Hindlimb muscle (tissue), 1 donor: ENCODE measurements around the gene ERAS. TPM values are rescaled to one million over a fixed set of nuclear protein-coding genes. Genes with fewer than 3 reads are reported as not detected.

Source experiments
- DNase-seq: peaks from one replicate; pipeline ENCODE4 v3.0.0-alpha.2; 2013
- polyA plus RNA-seq: library from polyadenylated mRNA; unstranded; fragments of 120-200 nt; gene quantifications from one replicate; pipeline ENCODE4 v1.2.1, GENCODE V29; 2013; ENCODE audit not compliant: insufficient read length

Gene ERAS, protein sequence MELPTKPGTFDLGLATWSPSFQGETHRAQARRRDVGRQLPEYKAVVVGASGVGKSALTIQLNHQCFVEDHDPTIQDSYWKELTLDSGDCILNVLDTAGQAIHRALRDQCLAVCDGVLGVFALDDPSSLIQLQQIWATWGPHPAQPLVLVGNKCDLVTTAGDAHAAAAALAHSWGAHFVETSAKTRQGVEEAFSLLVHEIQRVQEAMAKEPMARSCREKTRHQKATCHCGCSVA
- polyA plus RNA-seq: not detected

GRCh38 chrX:48826135-48826875 is at the start of gene ERAS:
ERAS (plus strand) TSS chrX:48826513; CDS start chrX:48829124, 2,611 bp downstream.
- DNase-seq: no peak

DNA sequence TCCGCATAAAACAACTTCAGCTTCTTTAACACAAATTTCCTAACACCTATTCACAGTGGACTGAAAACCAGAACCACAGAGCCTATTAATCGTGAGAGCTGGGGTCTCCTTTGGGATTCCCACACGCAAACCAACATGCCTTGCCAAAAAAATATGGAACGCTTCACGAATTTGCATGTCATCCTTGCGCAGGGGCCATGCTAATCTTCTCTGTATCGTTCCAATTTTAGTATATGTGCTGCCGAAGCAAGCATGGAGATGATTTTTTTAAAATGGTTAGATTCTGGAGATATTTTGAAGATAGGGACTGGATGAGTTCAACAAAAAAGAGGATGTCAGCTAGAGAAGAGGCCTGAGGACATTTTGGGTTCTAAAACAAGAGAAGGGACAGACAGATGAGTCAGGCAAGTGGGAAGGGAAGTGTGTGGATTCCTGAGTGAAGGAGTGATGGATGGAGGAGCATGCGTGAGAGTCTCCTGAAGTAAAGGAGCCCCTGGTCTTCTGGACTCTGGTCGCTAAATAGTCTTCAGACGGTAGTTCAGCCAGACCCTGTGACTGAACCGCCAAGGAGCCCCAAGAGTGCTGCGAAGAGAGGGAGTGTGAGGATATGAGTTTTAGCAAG is 49.4 kb upstream of the ERAS start:
- no peak for DNase-seq

- DNase-seq: no peak
Measured at GRCh38 chrX:48779399-48779798, 46.9 kb upstream of the ERAS start.

GRCh38 chrX:48781705-48782104 is 44.6 kb upstream of the ERAS start:
- no peak for DNase-seq

DNA sequence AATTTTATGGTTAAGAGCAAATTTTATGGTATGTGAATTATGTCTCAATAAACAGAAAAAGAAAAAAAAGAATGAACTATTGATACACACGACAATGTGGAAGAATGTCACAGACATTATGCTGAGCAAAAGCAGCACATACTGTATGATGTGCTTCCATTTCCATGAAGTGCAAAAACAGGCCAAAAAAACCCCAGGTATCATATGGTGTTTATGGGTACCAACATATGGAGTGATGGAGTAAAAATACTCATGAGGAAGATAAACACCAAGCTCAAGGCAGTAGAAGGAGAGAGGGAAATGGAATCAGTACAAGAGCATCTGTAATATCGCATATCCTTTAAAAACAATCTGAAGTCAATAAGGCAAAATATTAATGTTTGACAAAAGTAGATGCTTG is 44.1 kb upstream of the ERAS start:
- no peak for DNase-seq

GRCh38 chrX:48782795-48783194 is 43.5 kb upstream of the ERAS start:
- no peak for DNase-seq

- no peak for DNase-seq
Measured at GRCh38 chrX:48784726-48785125, 41.6 kb upstream of the ERAS start.

- DNase-seq: no peak
Measured at GRCh38 chrX:48785186-48785539, 41.1 kb upstream of the ERAS start.

DNA sequence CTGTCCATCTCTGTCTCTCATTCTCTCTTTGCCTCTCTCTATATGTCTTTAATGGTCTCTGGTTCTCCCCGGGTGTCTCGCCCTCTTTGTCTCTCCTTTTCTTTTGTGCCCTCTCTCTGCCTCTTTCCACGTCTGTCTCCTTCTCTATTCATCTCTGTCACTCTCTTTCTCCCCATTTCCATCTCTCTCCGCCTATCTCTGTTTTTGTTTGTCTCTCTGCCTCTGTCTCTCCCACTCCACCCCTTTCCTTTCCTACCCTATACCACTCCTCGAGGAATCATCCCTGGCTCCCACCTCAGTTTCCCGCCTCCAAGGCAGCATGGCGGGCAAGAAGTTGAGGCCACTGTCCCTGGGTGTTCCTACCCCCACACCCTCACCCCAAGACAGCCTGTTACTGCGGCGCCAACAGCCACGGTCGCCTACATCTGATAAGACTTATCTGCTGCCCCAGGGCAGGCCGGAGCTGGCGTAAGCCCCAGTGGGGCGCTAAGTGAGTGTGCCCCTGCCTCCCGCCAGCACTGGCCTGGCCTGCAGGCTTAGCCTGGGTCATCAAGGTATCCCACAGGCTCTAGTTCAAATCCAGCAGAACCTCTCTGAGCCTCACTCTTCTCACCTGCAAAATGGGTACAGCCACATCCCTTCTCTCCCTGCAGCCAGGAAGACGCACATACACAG is 40.6 kb upstream of the ERAS start:
- no peak for DNase-seq

- DNase-seq: no peak
Measured at GRCh38 chrX:48786341-48786800, 39.9 kb upstream of the ERAS start, which contains the start of gene GATA1. GATA1 (plus strand) TSS chrX:48786590; CDS start chrX:48791110, 4,520 bp downstream.

- no peak for DNase-seq
Measured at GRCh38 chrX:48786825-48787504, 39.3 kb upstream of the ERAS start.

- no peak for DNase-seq
Measured at GRCh38 chrX:48787505-48788443, 38.5 kb upstream of the ERAS start.

GRCh38 chrX:48789366-48790220 is 36.7 kb upstream of the ERAS start:
- DNase-seq: no peak

- no peak for DNase-seq
Measured at GRCh38 chrX:48790477-48790876, 35.8 kb upstream of the ERAS start.

GRCh38 chrX:48791063-48791820 is 35.1 kb upstream of the ERAS start:
- no peak for DNase-seq

- no peak for DNase-seq
Measured at GRCh38 chrX:48792219-48792618, 34.1 kb upstream of the ERAS start.

GRCh38 chrX:48793935-48794334 is 32.4 kb upstream of the ERAS start:
- DNase-seq: no peak

DNA sequence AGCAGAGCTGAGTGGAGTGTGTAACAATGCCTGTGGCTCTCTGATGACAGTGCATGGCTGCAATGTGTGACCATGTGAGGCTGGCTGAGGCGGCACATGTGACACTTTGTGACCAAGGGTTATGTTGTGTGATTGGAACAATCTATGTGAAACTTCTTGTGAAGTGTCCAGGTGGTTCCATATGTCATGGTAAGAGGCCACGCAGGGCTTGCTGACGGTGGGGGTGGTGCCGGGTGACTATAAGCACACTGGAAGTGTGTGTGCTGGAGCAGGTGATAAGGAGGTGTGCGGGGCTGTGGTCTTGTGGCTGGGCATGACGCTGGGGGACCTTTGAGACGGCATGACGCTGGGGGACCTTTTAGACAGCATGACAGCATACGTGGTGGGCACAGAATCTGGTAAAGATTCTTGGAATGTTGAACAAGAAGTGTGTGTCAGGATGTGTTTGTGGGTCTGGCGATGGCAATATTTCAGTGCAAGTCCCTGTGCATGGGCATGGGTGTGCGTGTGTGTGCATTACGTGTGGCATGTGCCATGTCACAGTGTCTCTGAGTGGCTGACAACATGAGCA is 31.9 kb upstream of the ERAS start:
- no peak for DNase-seq

- no peak for DNase-seq
Measured at GRCh38 chrX:48794911-48795515, 31.3 kb upstream of the ERAS start.
